Stimulated activated CD4-positive, alpha-beta T cell treated with anti-CD3 and anti-CD28 coated beads, Interleukin-2, amount 100 ng/mL, for 24 hours (primary cell): Measurements from ENCODE around the gene HGFAC.

Experiments
- DNase-seq, 2 donors: peaks; one replicate each; pipeline ENCODE4 v3.0.0-alpha.2; 2020

The HGFAC gene

GRCh38 chr4:3476936-3477749 is 35.4 kb downstream of the HGFAC start:
- no peak for DNase-seq

DNA sequence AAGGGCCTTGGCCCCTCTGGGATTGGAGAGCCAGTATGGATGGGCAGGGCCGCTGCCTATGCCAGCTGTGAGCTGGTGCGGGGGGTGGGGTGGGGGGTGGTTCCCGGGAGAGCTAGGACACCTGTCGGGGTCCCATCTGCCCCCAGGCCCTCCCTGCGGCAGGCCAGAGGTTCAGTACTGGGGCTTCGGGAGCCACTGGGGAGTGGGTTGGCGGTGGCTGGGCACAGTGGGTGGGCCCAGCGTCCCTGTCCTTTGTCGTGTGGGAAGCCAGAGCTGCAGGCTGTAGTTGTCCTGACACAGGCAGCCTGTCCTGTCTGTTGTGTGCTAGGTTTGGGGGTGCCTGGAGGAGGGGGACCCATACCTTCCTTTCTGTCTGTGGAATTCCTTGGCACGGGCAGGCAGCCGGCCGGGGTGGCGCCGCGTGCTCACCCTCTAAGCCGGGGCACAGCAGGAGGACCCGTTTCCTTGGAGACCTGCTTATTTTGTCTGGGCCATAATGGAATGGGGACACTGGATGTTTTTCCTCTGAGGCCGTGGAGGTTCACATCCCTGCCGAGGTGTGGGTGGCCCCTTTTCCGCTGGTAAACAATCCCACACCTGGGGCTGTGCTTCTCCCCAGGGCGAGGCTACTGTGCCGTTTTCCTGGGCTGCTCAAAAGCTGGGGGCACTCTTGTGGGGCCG is 36.1 kb downstream of the HGFAC start:
- no peak for DNase-seq

DNA sequence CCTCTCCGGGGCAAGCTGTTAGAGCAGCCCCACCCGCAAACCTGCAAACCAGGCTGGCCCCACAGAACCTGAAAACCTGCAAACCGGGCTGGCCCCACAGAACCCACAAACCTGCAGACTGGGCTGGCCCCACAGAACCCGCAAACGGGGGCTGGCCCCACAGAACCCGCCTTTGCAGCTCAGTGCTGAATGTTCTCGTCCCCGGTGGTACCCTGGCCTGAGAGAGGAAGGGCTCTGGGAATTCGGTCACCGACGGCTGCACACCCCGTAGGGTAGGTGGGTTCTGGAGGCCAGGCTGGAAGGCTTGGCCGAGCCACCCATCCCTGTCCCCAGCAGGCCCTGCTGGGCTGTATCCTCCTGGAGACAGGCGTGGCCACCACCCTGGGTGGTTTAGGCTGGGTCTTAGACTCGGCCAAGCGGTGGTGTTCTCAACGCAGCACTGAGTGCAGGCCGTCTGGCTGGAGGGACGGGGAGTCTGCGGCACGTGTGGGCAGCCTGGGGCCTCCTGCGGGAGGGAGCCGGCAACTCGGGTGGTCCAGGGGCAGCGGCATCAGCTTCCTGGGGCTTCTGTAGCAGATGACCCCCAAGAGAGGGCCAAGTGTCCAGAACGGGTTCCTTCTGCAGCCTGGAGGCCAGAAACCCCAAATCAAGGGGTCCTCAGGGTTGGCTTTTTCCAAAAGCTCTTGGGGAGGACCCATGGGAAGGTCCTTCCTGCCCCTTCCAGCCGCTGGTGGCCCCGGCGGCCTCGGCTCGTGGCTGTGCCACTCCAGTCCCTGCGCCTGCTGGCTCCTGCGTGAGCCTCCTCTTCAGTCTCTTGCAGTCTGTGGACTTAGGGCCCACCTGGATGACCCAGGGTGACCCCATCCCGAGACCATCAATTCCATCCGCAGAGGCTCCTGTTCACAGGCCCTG is 36.9 kb downstream of the HGFAC start:
- DNase-seq: no peak

DNA sequence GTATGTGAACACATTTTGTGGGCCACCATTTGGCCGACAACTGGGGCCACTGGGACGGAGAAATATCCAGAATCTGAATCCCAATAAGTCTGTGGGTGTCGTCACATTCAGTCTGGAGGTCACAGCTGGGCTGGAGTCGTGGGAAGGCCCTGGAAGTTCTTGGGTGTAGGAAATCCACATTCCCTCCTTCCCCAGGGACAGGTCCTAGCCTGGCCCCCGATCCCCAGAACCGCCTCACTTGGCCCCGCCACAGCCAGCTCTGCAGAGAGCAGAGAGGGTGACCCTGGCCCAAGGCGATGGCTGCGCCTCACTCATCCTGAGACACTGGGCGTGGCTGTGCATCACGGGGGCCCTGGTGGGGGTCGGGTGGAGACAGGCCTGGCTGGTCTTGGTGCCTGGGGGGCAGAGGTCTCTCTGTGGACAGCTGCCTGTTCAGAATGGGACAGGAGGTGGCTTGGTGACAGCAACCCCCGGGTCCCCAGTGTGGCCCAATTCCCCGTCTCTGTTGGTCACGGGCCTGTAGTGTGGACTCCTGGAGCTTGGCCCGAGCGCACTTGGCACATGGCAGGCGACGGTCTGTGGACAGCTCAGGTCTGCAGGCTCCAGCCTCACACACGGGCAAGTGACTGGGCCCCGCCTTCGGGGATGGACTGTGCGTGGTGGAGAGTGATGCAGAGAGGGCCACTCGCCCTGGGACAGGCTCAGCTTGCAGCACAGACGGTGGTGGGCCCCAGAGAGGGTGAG is 37.8 kb downstream of the HGFAC start:
- DNase-seq: no peak

- DNase-seq: peak; percentile 82 to 87
These were observed 38.9 kb downstream of the HGFAC start for GRCh38 chr4:3480528-3481112.

GRCh38 chr4:3481113-3481531 is 39.4 kb downstream of the HGFAC start:
- no peak for DNase-seq

DNA sequence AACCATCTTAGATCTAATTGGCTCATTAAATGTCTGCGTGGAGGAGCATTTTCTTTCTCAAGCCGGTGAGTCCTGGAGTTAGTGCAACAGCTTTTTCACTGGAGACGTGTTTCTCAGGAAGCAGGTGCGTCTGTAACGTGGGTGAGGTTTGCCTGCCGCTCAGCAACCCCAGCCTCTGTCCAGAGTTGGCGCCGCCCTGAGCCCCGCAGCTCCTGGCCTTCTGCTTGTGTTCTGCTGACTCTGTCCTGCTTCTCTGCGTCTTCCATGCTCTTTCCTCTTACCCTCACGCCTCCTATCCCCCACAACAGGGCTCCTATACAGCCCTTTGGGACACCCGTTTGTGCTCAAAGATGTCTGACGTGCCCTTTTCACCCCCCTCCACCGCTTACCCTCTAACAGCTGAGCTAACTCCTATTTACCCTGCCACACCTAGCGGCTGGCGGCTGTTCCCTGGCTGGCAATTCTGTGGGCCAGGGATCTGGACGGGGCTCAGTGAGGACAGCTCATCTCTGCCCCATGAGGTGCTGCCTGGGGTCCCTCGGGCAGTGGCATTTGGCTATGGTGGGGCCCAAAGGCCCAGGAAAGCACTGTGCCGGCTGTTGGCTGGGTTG is 40.1 kb downstream of the HGFAC start:
- DNase-seq: no peak

DNA sequence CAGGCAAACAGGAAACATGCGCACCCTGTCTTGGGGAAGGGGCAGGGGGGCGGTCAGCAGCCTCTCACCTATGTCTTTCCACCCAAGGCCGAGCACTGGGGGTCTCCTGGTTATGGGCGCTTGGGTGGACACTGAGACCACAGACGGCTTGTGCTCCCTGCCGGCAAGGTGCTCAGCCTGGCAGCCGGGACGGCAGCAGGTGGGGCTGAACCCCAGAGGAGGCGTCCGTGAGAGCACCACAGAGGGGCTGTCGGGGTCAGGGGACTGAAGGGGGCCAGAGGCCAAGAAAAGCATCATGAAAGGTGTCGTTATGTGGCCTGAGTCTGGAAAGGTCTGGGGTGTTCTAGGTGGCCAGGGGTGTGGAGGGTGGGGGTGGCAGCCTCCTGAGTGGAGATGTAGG is 40.9 kb downstream of the HGFAC start:
- no peak for DNase-seq

- no peak for DNase-seq
These were observed 41.7 kb downstream of the HGFAC start for GRCh38 chr4:3483471-3483921.

GRCh38 chr4:3484057-3484973 is 42.5 kb downstream of the HGFAC start:
- no peak for DNase-seq

GRCh38 chr4:3485011-3485791 is 43.4 kb downstream of the HGFAC start:
- no peak for DNase-seq

GRCh38 chr4:3485886-3486540 is 44.2 kb downstream of the HGFAC start:
- no peak for DNase-seq

DNA sequence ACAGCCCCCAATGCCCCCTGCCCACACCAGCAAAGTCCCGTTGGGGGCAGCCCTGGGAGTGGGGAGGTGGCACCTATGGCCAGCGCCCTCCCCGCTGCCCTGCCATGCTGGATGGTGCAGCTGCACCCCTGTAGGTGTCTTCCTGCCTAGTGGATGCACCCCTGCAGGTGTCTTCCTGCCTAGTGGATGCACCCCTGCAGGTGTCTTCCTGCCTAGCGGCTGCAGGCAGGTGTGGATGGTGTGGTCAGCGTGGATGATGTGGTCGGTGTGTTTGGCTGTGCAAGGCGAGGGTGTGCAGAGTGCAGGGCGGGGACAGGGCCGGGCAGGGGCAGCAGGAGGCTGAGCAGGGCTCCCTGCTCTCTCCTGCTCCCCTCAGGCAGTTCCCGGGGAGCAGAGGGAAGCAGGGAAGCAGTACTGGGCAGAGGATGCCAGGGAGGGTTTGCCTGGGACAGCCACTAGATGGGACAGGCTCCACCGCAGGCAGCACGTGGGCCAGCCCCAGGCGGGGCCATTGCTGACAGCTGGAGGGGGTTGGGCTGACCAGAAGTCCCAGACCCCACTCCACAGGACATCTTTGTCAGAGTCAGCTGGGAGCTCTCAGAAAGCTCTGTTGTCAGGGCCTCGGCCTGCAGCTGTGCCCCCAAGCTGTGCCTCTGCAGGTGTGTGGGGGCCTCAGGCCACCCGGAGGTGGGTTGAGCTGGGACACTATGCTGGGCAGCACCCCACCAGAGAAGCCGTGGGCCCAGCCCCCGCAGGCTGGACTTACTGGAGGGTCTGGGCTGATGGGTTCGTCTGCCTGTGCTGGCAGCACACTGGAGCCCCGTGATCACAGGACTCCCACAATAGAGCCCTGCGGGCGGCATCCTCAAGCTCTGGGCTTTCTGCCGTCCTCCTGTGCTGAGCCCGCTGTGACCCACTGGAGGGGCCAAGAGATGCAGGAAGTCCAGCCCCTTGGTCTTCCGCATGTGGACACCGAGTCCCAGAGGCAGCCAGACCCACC is 45.1 kb downstream of the HGFAC start:
- no peak for DNase-seq

GRCh38 chr4:3487861-3488260 is 46.1 kb downstream of the HGFAC start:
- DNase-seq: no peak

GRCh38 chr4:3488820-3489219 is 47.1 kb downstream of the HGFAC start:
- DNase-seq: no peak

- DNase-seq: no peak
These were observed 47.7 kb downstream of the HGFAC start for GRCh38 chr4:3489451-3489962.

GRCh38 chr4:3491681-3492405 is 50.1 kb downstream of the HGFAC start:
- DNase-seq: no peak
